GM23248 (cell line): ENCODE data around the gene MEGF11.

Experiments used
- EZH2 ChIP-seq: fragments of 200-600 bp; sonication (generic); IDR thresholded peaks from 2 replicates; pipeline ENCODE4 v1.6.1; 2018; ENCODE audit warnings: antibody characterized with exemption, mild to moderate bottlenecking; ENCODE audit not compliant: insufficient read depth, poor library complexity, severe bottlenecking
- EZH2phosphoT487 ChIP-seq: fragments of 200-600 bp; sonication (generic); IDR thresholded peaks from 2 replicates; pipeline ENCODE4 v1.6.1; 2018; ENCODE audit warnings: antibody characterized with exemption, moderate library complexity, mild to moderate bottlenecking, low read depth; ENCODE audit not compliant: insufficient read depth

GRCh38 chr15:65904301-65904700 is 349.2 kb downstream of the MEGF11 start:
- no peak for TF ChIP-seq EZH2
- TF ChIP-seq EZH2phosphoT487 = no peak
